Heart left ventricle (tissue), 13 donors: ENCODE measurements around the gene USHBP1.

Experiments
- CTCF ChIP-seq, 12 donors: fragments of 200-600 bp; sonication (generic) in 4 of 12; IDR thresholded peaks; one replicate each; pipeline versions ENCODE4 v1.5.0 to v1.8.0; 2018 to 2022; ENCODE audit warnings: antibody characterized with exemption in 12 of 12, mild to moderate bottlenecking in 5 of 12
- POLR2A ChIP-seq, 2 donors: fragments of 450-650 bp; IDR thresholded peaks; one replicate each; pipeline ENCODE4 v1.6.1; 2017; ENCODE audit warnings: antibody characterized with exemption in 2 of 2, mild to moderate bottlenecking in 2 of 2, moderate library complexity in 2 of 2
- donor health status: ischemic (EF 13 %, LVEDD 7.1; RV severe dilation, severe dysfunction).
- donor health status: DM: no; HTN: yes; CAD: no.
- donor health status: DM: no; HTN: no; CAD: no.
- donor health status: ischemic (EF 25% LVEDD 6.9; RV normal size, moderate dysfunction).
- donor health status: ischemic (EF 25% LVEDD 5.7; RV mildly dilated, moderate dysfunction).
- donor health status: ischemic (EF 35%, LVEDD 5.7; RV mildly dilated, moderate dysfunction).
- donor health status: nonischemic (EF 11% LVEDD 7.7; RV severe dilation, severe dysfunction).
- donor health status: DM: yes; HTN: yes; CAD: no.
- donor health status: PGD.
- donor health status: ischemic (EF 29% LVEDD 5.4; RV normal size, mild dysfunction).
- donor health status: nonischemic (EF 23%, LVEDD 6.1; RV moderate dilation, normal function).

GRCh38 chr19:17309965-17310461, 45.5 kb upstream of the USHBP1 start:
- TF ChIP-seq CTCF (IDR thresholded peaks at IDR 0.05) (no peak), POLR2A (IDR thresholded peaks at IDR 0.05) (no peak)
